ENCODE data around the gene C2CD2. TPM values are rescaled to one million over a fixed set of nuclear protein-coding genes. Genes with fewer than 3 reads are reported as not detected.

The C2CD2 gene
- total and polyA plus RNA-seq, 2 experiments from 2014 or later, result 4.5 to 16.2 TPM

- H3F3A ChIP-seq (replicated peaks; ENCODE audit: low read depth), result no peaks in the 10 kb centered on the region
- H2AFZ ChIP-seq, result no peak overlapping the region
- no peak for TF ChIP-seq EZH2 (IDR thresholded peaks at IDR 0.05; ENCODE audit: low read depth, unreplicated experiment)
- TF ChIP-seq POLR2AphosphoS5 (IDR thresholded peaks at IDR 0.05; ENCODE audit: low read depth), result no peak
- TF ChIP-seq CTCF (conservative IDR thresholded peaks at IDR 0.05; ENCODE audit: low read depth in 2 of 2), result no peak
- no peak for TF ChIP-seq EZH2phosphoT487 (IDR thresholded peaks at IDR 0.05; ENCODE audit: unreplicated experiment)
- no peak for TF ChIP-seq NANOG (IDR thresholded peaks at IDR 0.05; ENCODE audit: borderline replicate concordance)
- TF ChIP-seq CREB1 (CRISPR knock-in tag; IDR thresholded peaks at IDR 0.05; ENCODE audit: low read depth), result no peak
- TF ChIP-seq ZNF462 (CRISPR knock-in tag; IDR thresholded peaks at IDR 0.05), result no peak
- no peak for TF ChIP-seq ZNF114 (CRISPR knock-in tag; IDR thresholded peaks at IDR 0.05)
- TF ChIP-seq ETS1 (IDR thresholded peaks at IDR 0.05), result no peak
- no peak for TF ChIP-seq REST (IDR thresholded peaks at IDR 0.05; ENCODE audit: unreplicated experiment)
- no peak for TF ChIP-seq JUNB (IDR thresholded peaks at IDR 0.05; ENCODE audit: unreplicated experiment)
- no peak for TF ChIP-seq ZNF331 (CRISPR knock-in tag; IDR thresholded peaks at IDR 0.05; ENCODE audit: low read depth)
- no peak for TF ChIP-seq STAT1 (IDR thresholded peaks at IDR 0.05; ENCODE audit: unreplicated experiment)
- H3K9me2 ChIP-seq (ENCODE audit: insufficient read depth), result no peaks in the 10 kb centered on the region
- H3K27me3 ChIP-seq (ENCODE audit: insufficient read depth), result no peaks in the 10 kb centered on the region
- H3K79me2 ChIP-seq (replicated peaks; ENCODE audit: insufficient read depth), result no peaks in the 10 kb centered on the region
- Mint-ChIP-seq H3K4me3 (no peak overlapping the region), H3K9me3 (no peaks in the 10 kb centered on the region), H3K4me1 (no peaks in the 10 kb centered on the region), H3K27ac (no peak overlapping the region), H3K36me3 (ENCODE audit: low read depth) (peaks cover 28% of the 10 kb centered on the region), H3K27me3 (ENCODE audit: insufficient read depth, low read depth, poor library complexity) (peaks cover 4% of the 10 kb centered on the region)
- DNase-seq (ENCODE audit: low spot score), result no peak
- H4K20me1 ChIP-seq (replicated peaks; ENCODE audit: insufficient read depth), result peaks cover 2% of the 10 kb centered on the region; the same call in 1 of the 2 replicates
- ATAC-seq, result no peak
- no peak overlapping the region for H3K4me2 ChIP-seq
- no peaks in the 10 kb centered on the region for H3K36me3 ChIP-seq (ENCODE audit: insufficient read depth)
- no peak overlapping the region for H3K4me3 ChIP-seq
- no peak overlapping the region for H3K27ac ChIP-seq (ENCODE audit: low read depth)
- H3K4me1 ChIP-seq (ENCODE audit: insufficient read depth), result no peaks in the 10 kb centered on the region
Observed at GRCh38 chr21:41854426-41854995, 99.3 kb downstream of the C2CD2 start.
